ENCODE results near the gene ARAP2. TPM values are rescaled to one million over a fixed set of nuclear protein-coding genes. Genes with fewer than 3 reads are reported as not detected.

Gene ARAP2
- total RNA-seq, 4 donors from 2014 or later: 7.5 to 21.0 (median 7.9) TPM

DNA sequence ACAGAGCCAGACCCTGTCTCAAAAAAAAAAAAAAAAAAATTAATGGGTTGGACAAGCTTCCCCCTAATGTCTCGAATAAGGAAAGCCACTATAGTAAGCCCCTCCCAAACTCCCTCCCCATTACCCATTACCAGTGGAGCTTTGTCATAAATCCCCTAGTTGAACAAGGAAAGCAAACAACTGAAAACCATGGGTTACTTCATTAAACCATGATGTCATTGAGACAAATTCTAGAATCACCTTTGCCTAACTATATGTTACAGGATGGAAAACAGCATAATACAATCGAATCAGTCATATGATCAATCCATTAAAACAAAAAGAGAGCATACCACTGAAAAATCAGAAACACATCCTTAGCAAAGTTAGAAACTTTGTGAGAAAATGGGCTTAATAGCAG is 8.2 kb downstream of the ARAP2 start:
- 93% methylated on average over 2 of the region's 2 CpGs for whole genome bisulfite sequencing
- TF ChIP-seq POLR2AphosphoS5 (IDR thresholded peaks at IDR 0.05) (no peak), EP300 (IDR thresholded peaks at IDR 0.05) (no peak), POLR2A (IDR thresholded peaks at IDR 0.05; ENCODE audit: low read depth) (no peak), CTCF (IDR thresholded peaks at IDR 0.05) (no peak)
- Histone ChIP-seq H3K4me3 (no peak overlapping the region), H3K9me3 (no peaks in the 10 kb centered on the region), H3K36me3 (no peaks in the 10 kb centered on the region), H3K27me3 (no peaks in the 10 kb centered on the region), H3K27ac (replicated peaks in 1 of 4) (no peak overlapping the region), H3K4me1 (no peaks in the 10 kb centered on the region)
- DNase-seq (ENCODE audit: extremely low spot score): no peak
- intact Hi-C loops (cut with DNase I): no loop called here

DNA sequence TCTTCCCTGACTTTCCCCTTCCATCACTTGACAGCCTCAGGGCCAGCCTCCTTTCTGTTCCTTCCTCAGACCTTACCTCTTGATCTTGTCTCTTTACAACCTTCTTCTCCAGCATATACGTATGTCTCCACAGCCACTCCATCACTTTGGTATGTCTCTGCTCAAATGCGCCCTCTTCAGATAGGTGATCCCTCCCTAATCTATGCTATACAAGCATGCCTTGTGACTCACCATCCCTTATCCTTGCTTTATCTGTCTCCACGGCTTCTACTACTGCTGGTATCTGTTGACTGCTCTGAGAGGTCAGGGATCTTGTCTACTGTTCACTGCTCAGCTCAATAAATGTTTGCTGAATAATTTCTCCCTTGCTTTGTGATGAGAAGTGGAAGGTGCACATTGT is 9.0 kb downstream of the ARAP2 start:
- 73% methylated on average over 3 of the region's 3 CpGs for WGBS
- no peaks in the 10 kb centered on the region for H3K36me3 ChIP-seq
- no peak for DNase-seq (ENCODE audit: extremely low spot score)
- no peak for TF ChIP-seq POLR2AphosphoS5 (IDR thresholded peaks at IDR 0.05)
- TF ChIP-seq POLR2A (IDR thresholded peaks at IDR 0.05; ENCODE audit: low read depth): no peak
- no peak for TF ChIP-seq EP300 (IDR thresholded peaks at IDR 0.05)
- TF ChIP-seq CTCF (IDR thresholded peaks at IDR 0.05): no peak
- H3K27ac ChIP-seq (replicated peaks in 1 of 4): no peak overlapping the region
- H3K9me3 ChIP-seq: no peaks in the 10 kb centered on the region
- no peak overlapping the region for H3K4me3 ChIP-seq
- no peaks in the 10 kb centered on the region for H3K4me1 ChIP-seq
- intact Hi-C loops (cut with DNase I): no loop called here
- H3K27me3 ChIP-seq: no peaks in the 10 kb centered on the region

DNA sequence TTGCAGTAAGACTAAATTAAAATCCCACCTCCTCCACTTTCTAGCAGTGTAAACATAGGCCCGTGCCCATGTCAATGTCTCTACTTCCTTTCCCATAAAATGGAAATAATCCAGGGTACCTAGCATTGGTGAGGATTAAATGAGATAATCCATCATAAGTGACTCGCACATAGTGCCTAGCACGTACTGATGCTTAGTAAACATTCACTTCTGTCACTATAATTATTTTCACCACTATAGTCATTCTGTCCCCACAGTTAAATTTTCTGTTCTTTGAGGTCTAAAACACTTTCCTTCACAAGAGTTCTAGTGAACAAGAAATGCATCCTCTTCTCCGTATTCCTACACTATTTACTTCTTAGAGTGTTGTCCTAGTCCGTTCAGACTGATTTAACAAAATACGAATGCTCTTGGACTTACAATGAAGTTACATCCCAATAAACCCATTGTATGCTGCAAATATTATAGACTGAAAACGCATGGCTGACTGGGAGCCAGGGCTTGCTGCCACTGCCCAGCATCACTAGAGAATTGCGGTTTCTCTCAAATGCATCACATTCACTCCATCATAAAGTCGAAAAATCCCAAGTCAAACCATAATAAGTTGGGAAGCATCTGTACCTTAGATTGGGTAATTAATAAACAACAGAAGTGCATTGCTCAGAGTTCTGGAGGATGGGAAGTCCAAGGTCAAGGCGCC is 10.6 kb downstream of the ARAP2 start:
- WGBS: 89% methylated on average over 10 of the region's 10 CpGs
- Histone ChIP-seq H3K9me3 (no peaks in the 10 kb centered on the region), H3K4me3 (no peak overlapping the region), H3K36me3 (no peaks in the 10 kb centered on the region), H3K4me1 (no peaks in the 10 kb centered on the region), H3K27ac (replicated peaks in 1 of 4) (no peak overlapping the region), H3K27me3 (no peaks in the 10 kb centered on the region)
- TF ChIP-seq EP300 (IDR thresholded peaks at IDR 0.05) (no peak), POLR2AphosphoS5 (IDR thresholded peaks at IDR 0.05) (no peak), CTCF (IDR thresholded peaks at IDR 0.05) (no peak), POLR2A (IDR thresholded peaks at IDR 0.05; ENCODE audit: low read depth) (no peak)
- intact Hi-C loops (cut with DNase I): no loop called here
- DNase-seq (ENCODE audit: extremely low spot score): no peak

DNA sequence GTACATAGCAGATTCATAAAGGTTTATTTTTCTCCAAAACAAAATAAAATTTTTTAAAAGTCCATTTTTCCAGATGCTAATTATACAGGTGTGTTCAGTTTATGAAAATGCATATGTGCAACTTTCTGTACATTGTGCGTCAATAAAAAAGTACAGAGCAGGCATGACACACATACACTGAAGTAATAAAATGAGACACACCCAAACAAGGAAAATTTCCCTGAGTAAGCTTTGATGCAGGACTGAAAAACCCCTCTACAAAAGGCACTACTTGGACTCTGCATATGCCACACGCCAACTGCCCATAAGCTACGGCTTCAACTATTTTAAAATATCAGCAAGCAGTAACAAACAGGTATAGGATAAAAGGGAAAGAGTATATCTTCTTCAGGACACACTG is 13.8 kb downstream of the ARAP2 start:
- no peak for DNase-seq (ENCODE audit: extremely low spot score)
- H3K9me3 ChIP-seq: no peaks in the 10 kb centered on the region
- intact Hi-C loops (cut with DNase I): no loop called here
- TF ChIP-seq POLR2A (IDR thresholded peaks at IDR 0.05; ENCODE audit: low read depth) (no peak), CTCF (IDR thresholded peaks at IDR 0.05) (no peak), POLR2AphosphoS5 (IDR thresholded peaks at IDR 0.05) (no peak), EP300 (IDR thresholded peaks at IDR 0.05) (no peak)
- H3K4me1 ChIP-seq: no peaks in the 10 kb centered on the region
- no peak overlapping the region for H3K4me3 ChIP-seq
- H3K27me3 ChIP-seq: no peaks in the 10 kb centered on the region
- no peak overlapping the region for H3K27ac ChIP-seq (replicated peaks in 1 of 4)
- 85% methylated on average over 3 of the region's 3 CpGs for WGBS
- H3K36me3 ChIP-seq: no peaks in the 10 kb centered on the region

DNA sequence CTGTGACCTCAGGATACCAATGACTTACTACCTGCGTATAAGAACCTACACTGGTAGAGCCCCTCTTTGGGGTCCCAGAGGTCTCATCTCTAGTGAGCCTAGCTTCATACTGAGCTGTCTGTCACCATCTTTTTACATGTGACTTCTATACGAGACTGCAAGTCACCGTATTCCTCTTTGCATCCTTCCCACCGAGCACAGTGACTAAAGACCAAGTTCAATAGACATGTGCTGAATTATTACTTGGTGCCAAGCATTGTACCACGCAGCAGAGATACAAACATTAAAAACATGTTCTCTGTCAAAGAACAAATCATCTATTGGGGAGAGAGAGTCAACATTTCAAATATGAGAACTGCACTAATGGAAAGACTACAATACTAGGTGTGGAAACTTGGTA is 16.4 kb downstream of the ARAP2 start:
- TF ChIP-seq EP300 (IDR thresholded peaks at IDR 0.05): no peak
- no peak for TF ChIP-seq POLR2AphosphoS5 (IDR thresholded peaks at IDR 0.05)
- TF ChIP-seq CTCF (IDR thresholded peaks at IDR 0.05): no peak
- no peak for TF ChIP-seq POLR2A (IDR thresholded peaks at IDR 0.05; ENCODE audit: low read depth)
- 75% methylated on average over 5 of the region's 5 CpGs for WGBS
- no peak overlapping the region for H3K4me3 ChIP-seq
- H3K4me1 ChIP-seq: no peaks in the 10 kb centered on the region
- no peaks in the 10 kb centered on the region for H3K36me3 ChIP-seq
- no peak for DNase-seq (ENCODE audit: extremely low spot score)
- no peaks in the 10 kb centered on the region for H3K27me3 ChIP-seq
- intact Hi-C loops (cut with DNase I): no loop called here
- H3K27ac ChIP-seq (replicated peaks in 1 of 4): no peak overlapping the region
- no peaks in the 10 kb centered on the region for H3K9me3 ChIP-seq
